ENCODE data around the gene SCNN1B. TPM values are rescaled to one million over a fixed set of nuclear protein-coding genes. Genes with fewer than 3 reads are reported as not detected.

SCNN1B gene
- total RNA-seq, 2 donors from 2014 or later, result 0.16 to 0.26 TPM

- TF ChIP-seq CTCF (IDR thresholded peaks at IDR 0.05), result no peak
- Histone ChIP-seq H3K9me3 (no peaks in the 10 kb centered on the region), H3K27me3 (no peaks in the 10 kb centered on the region), H3K4me1 (no peaks in the 10 kb centered on the region), H3K4me3 (no peak overlapping the region), H3K36me3 (peaks cover 63% of the 10 kb centered on the region), H3K27ac (no peak overlapping the region)
- no peak for DNase-seq (ENCODE audit: low spot score)
Measured at GRCh38 chr16:23406024-23406423, 103.9 kb downstream of the SCNN1B start.

- Histone ChIP-seq H3K4me3 (no peak overlapping the region), H3K27ac (no peak overlapping the region), H3K4me1 (no peaks in the 10 kb centered on the region), H3K36me3 (peaks cover 56% of the 10 kb centered on the region), H3K9me3 (no peaks in the 10 kb centered on the region), H3K27me3 (no peaks in the 10 kb centered on the region)
- no peak for DNase-seq (ENCODE audit: low spot score)
- no peak for TF ChIP-seq CTCF (IDR thresholded peaks at IDR 0.05)
Measured at GRCh38 chr16:23406546-23407240, 104.6 kb downstream of the SCNN1B start.

GRCh38 chr16:23407436-23408127 lies 105.5 kb downstream of the SCNN1B start:
- H3K27ac ChIP-seq, result no peak overlapping the region
- no peaks in the 10 kb centered on the region for H3K4me1 ChIP-seq
- H3K4me3 ChIP-seq, result no peak overlapping the region
- no peaks in the 10 kb centered on the region for H3K9me3 ChIP-seq
- peaks cover 56% of the 10 kb centered on the region for H3K36me3 ChIP-seq
- no peak for DNase-seq (ENCODE audit: low spot score)
- no peak for TF ChIP-seq CTCF (IDR thresholded peaks at IDR 0.05)
- H3K27me3 ChIP-seq, result no peaks in the 10 kb centered on the region

- H3K27me3 ChIP-seq, result no peaks in the 10 kb centered on the region
- TF ChIP-seq CTCF (IDR thresholded peaks at IDR 0.05), result no peak
- peaks cover 58% of the 10 kb centered on the region for H3K36me3 ChIP-seq
- H3K4me1 ChIP-seq, result no peaks in the 10 kb centered on the region
- no peak for DNase-seq (ENCODE audit: low spot score)
- H3K27ac ChIP-seq, result peak overlapping the region in 1 of 2 donors; percentile 24
- no peak overlapping the region for H3K4me3 ChIP-seq
- no peaks in the 10 kb centered on the region for H3K9me3 ChIP-seq
Measured at GRCh38 chr16:23408242-23408822, 106.2 kb downstream of the SCNN1B start.

- H3K27ac ChIP-seq, result peak overlapping the region in 1 of 2 donors; percentile 24
- no peaks in the 10 kb centered on the region for H3K4me1 ChIP-seq
- no peaks in the 10 kb centered on the region for H3K27me3 ChIP-seq
- no peaks in the 10 kb centered on the region for H3K9me3 ChIP-seq
- no peak overlapping the region for H3K4me3 ChIP-seq
- DNase-seq (ENCODE audit: low spot score), result no peak
- peaks cover 58% of the 10 kb centered on the region for H3K36me3 ChIP-seq
- TF ChIP-seq CTCF (IDR thresholded peaks at IDR 0.05), result no peak
Measured at GRCh38 chr16:23408823-23409298, 106.8 kb downstream of the SCNN1B start.

Data from right atrium auricular region (tissue), 2 donors.